HCT116 (cell line): ENCODE results near the gene URB1. TPM values are rescaled to one million over a fixed set of nuclear protein-coding genes. Genes with fewer than 3 reads are reported as not detected.
A peak's percentile ranks its signal among the peaks of the same experiment; 100 is the strongest.
"Not testable (repeated sequence)": the region's sequence is repeated elsewhere in the genome, so short reads cannot be mapped to it uniquely, and the experiment has no call there.

Source experiments
- ATAC-seq: fragments of 200-7000 bp; cut with Tn5 transposase; 2 replicates; pipeline ENCODE4 v1.9.1; 2020; ENCODE audit warnings: mild to moderate bottlenecking, moderate library complexity
- BruUV-seq: library from RNA; stranded (reverse); fragments of 400-500 nt; replicated peaks from 2 replicates; lab custom pipeline; 2021; lab: Mats Ljungman, UMichigan
- CTCF ChIA-PET: fragments of 300-600 bp; sonication (Branson Sonifier 250); formaldehyde crosslinking; loops from one replicate; lab custom pipeline; 2021; ENCODE audit warnings: antibody characterized with exemption; lab: Charles Lee
- POLR2A ChIA-PET: fragments of 300-600, 350-600 bp; sonication (Branson Sonifier 250); formaldehyde crosslinking; loops from one replicate; lab custom pipeline; 2021; ENCODE audit warnings: antibody characterized with exemption; lab: Charles Lee
- RAD21 ChIA-PET, 2 experiments: fragments of 300-600 bp; sonication (Branson Sonifier 250); formaldehyde crosslinking; loops; one replicate each; lab custom pipeline; 2023; ENCODE audit warnings: low total read pairs in 2 of 2; ENCODE audit not compliant: uncharacterized antibody in 2 of 2, unreplicated experiment in 2 of 2, low non-redundant PET in 1 of 2; lab: Charles Lee
- DNase-seq: peaks from one replicate; pipeline ENCODE4 v3.0.0-alpha.2; 2010; ENCODE audit warnings: low read depth, low spot score
- H2AFZ ChIP-seq: fragments of 200-600 bp; shearing (Covaris generic), sonication (generic); 2 replicates; pipeline ENCODE4 v1.6.1; 2017; ENCODE audit warnings: low read depth, mixed run types, mixed read lengths, antibody characterized with exemption, low read length; ENCODE audit not compliant: poor library complexity, severe bottlenecking
- H3K27ac ChIP-seq: 2 replicates; pipeline ENCODE4 v1.5.1; 2012; ENCODE audit warnings: low read depth, low read length
- H3K27me3 ChIP-seq: fragments of 200-600 bp; sonication (generic); 2 replicates; pipeline ENCODE4 v1.6.1; 2016; ENCODE audit warnings: mixed run types, low read length, mixed read lengths; ENCODE audit not compliant: insufficient read depth
- H3K36me3 ChIP-seq, 2 experiments: fragments of 200-500 bp in 1 of 2; fragments of 200-600 bp in 1 of 2; sonication (Bioruptor generic) in 1 of 2; sonication (generic) in 1 of 2; 2 replicates each; pipeline versions ENCODE4 v1.5.1 to v1.6.1; 2014 to 2016; ENCODE audit warnings: low read length in 2 of 2, inconsistent platforms in 1 of 2, mixed read lengths in 1 of 2, mixed run types in 1 of 2; ENCODE audit not compliant: insufficient read depth in 2 of 2, control insufficient read depth in 1 of 2
- H3K4me1 ChIP-seq, 2 experiments: fragments of 200-600 bp in 1 of 2; sonication (generic) in 1 of 2; 2 replicates each; pipeline versions ENCODE4 v1.5.1 to v1.6.1; 2012 to 2017; ENCODE audit warnings: low read length in 2 of 2, inconsistent platforms in 1 of 2, mild to moderate bottlenecking in 1 of 2, mixed read lengths in 1 of 2, mixed run types in 1 of 2, moderate library complexity in 1 of 2; ENCODE audit not compliant: insufficient read depth in 2 of 2, control insufficient read depth in 1 of 2
- H3K4me2 ChIP-seq: fragments of 200-600 bp; sonication (generic); 2 replicates; pipeline ENCODE4 v1.6.1; 2017; ENCODE audit warnings: mixed run types, low read length, mixed read lengths
- H3K4me3 ChIP-seq, 2 experiments: fragments of 200-600 bp in 1 of 2; sonication (generic) in 1 of 2; replicated peaks in 1 of 2; 2 replicates each; pipeline ENCODE4 v1.5.1; 2011 to 2016; ENCODE audit warnings: low read length in 2 of 2, control low read depth in 1 of 2, low read depth in 1 of 2, mild to moderate bottlenecking in 1 of 2, mixed read lengths in 1 of 2, mixed run types in 1 of 2
- H3K79me2 ChIP-seq: fragments of 200-600 bp; sonication (generic); 2 replicates; pipeline ENCODE4 v1.6.1; 2017; ENCODE audit warnings: mild to moderate bottlenecking, mixed run types, low read length, moderate library complexity, mixed read lengths; ENCODE audit not compliant: insufficient read depth
- H3K9ac ChIP-seq: fragments of 200-600 bp; sonication (generic); 2 replicates; pipeline ENCODE4 v1.6.1; 2016; ENCODE audit warnings: low read length, mixed read lengths
- H3K9me2 ChIP-seq: fragments of 200-600 bp; sonication (generic), shearing (Covaris generic); 2 replicates; pipeline ENCODE4 v1.6.1; 2017; ENCODE audit warnings: mixed run types, mild to moderate bottlenecking, moderate library complexity; ENCODE audit not compliant: insufficient read depth
- H3K9me3 ChIP-seq, 2 experiments: fragments of 200-500 bp in 1 of 2; fragments of 200-600 bp in 1 of 2; sonication (Bioruptor generic) in 1 of 2; sonication (generic) in 1 of 2; 2 replicates each; pipeline ENCODE4 v1.6.1; 2014 to 2017; ENCODE audit warnings: low read length in 2 of 2, mixed read lengths in 2 of 2, inconsistent platforms in 1 of 2, low read depth in 1 of 2, mild to moderate bottlenecking in 1 of 2, mixed run types in 1 of 2, moderate library complexity in 1 of 2; ENCODE audit not compliant: control insufficient read depth in 1 of 2, insufficient read depth in 1 of 2
- H4K20me1 ChIP-seq: fragments of 200-600 bp; sonication (generic), shearing (Covaris generic); 2 replicates; pipeline ENCODE4 v1.6.1; 2017; ENCODE audit warnings: mixed run types, mild to moderate bottlenecking, moderate library complexity; ENCODE audit not compliant: insufficient read depth
- CEBPB ChIP-seq: IDR thresholded peaks from 2 replicates; pipeline ENCODE4 v1.6.1; 2012; ENCODE audit warnings: low read depth
- EGR1 ChIP-seq: IDR thresholded peaks from 2 replicates; pipeline ENCODE4 v1.6.1; 2012; ENCODE audit warnings: low read depth
- EZH2 ChIP-seq: fragments of 200-600 bp; sonication (generic); IDR thresholded peaks from 2 replicates; pipeline ENCODE4 v1.6.1; 2017; ENCODE audit warnings: antibody characterized with exemption, mixed run types
- FOSL1 ChIP-seq: IDR thresholded peaks from 2 replicates; pipeline ENCODE4 v1.6.1; 2012; ENCODE audit warnings: low read depth
- JUND ChIP-seq: IDR thresholded peaks from 2 replicates; pipeline ENCODE4 v1.6.1; 2012
- POLR2A ChIP-seq: IDR thresholded peaks from 2 replicates; pipeline ENCODE4 v1.7.0; 2011; ENCODE audit warnings: borderline replicate concordance; ENCODE audit not compliant: insufficient read depth, insufficient read length; ENCODE audit errors: extremely low read depth
- POLR2AphosphoS5 ChIP-seq: IDR thresholded peaks from 2 replicates; pipeline ENCODE4 v1.6.1; 2011; ENCODE audit warnings: mild to moderate bottlenecking, low read depth, low read length, moderate library complexity
- RAD21 ChIP-seq: IDR thresholded peaks from 2 replicates; pipeline ENCODE4 v1.6.1; 2012; ENCODE audit warnings: low read depth, mild to moderate bottlenecking
- SIN3A ChIP-seq: IDR thresholded peaks from 2 replicates; pipeline ENCODE4 v1.6.1; 2012; ENCODE audit warnings: low read depth
- SP1 ChIP-seq: IDR thresholded peaks from 2 replicates; pipeline ENCODE4 v1.6.1; 2012; ENCODE audit warnings: low read depth
- SRF ChIP-seq: IDR thresholded peaks from 2 replicates; pipeline ENCODE4 v1.6.1; 2012; ENCODE audit warnings: low read depth
- ZNF274 ChIP-seq: fragments of 200-500 bp; sonication (Bioruptor generic); IDR thresholded peaks from 2 replicates; pipeline ENCODE4 v1.6.1; 2014; ENCODE audit warnings: mild to moderate bottlenecking, low read depth, low read length, inconsistent platforms
- intact Hi-C: fragments of 100-400 bp; cut with micrococcal nuclease; formaldehyde crosslinking; loops from 2 replicates; pipeline ENCODE4 v1.10.0; 2022
- total RNA-seq: library from RNA; stranded (reverse); gene quantifications from one replicate; pipeline ENCODE4 v1.2.1, GENCODE V29; 2021; ENCODE audit not compliant: unreplicated experiment
- TF ChIP-seq, protein P1 (sequence below), 3 experiments: fragments of 200-600 bp in 1 of 3; sonication (generic) in 1 of 3; IDR thresholded peaks in 2 of 3; conservative IDR thresholded peaks in 1 of 3; 2 replicates each; pipeline ENCODE4 v1.5.1; 2012 to 2017; ENCODE audit warnings: low read depth in 2 of 3, low read length in 2 of 3, antibody characterized with exemption in 1 of 3, borderline replicate concordance in 1 of 3, control low read depth in 1 of 3, mild to moderate bottlenecking in 1 of 3, mixed read lengths in 1 of 3, mixed run types in 1 of 3, moderate library complexity in 1 of 3; ENCODE audit not compliant: insufficient read depth in 1 of 3

Gene URB1
- total RNA-seq, 1 experiment from 2014 or later, result 28.3 TPM

- Histone ChIP-seq H3K27ac (no peak overlapping the region), H3K9ac (no peak overlapping the region), H3K27me3 (no peaks in the 10 kb centered on the region), H4K20me1 (no peaks in the 10 kb centered on the region), H2AFZ (no peak overlapping the region), H3K36me3 (0 out of 4 replicates have a peak, but pooled peaks cover 0 to 10% of the 10 kb centered on the region in 2 experiments), H3K9me3 (no peaks in the 10 kb centered on the region), H3K4me1 (peaks cover 7 to 20% of the 10 kb centered on the region in 2 experiments; a peak in 3 of 4 replicates), H3K79me2 (peaks cover 60% of the 10 kb centered on the region), H3K4me2 (no peak overlapping the region), H3K4me3 (no peak overlapping the region), H3K9me2 (no peaks in the 10 kb centered on the region)
- ChIA-PET CTCF (no interaction called here), RAD21 (no interaction called here), POLR2A (no interaction called here)
- TF ChIP-seq POLR2A, result no peak
- no peak for TF ChIP-seq SP1
- TF ChIP-seq CEBPB, result no peak
- no peak for TF ChIP-seq EZH2
- no peak for TF ChIP-seq POLR2AphosphoS5
- no peak for TF ChIP-seq SIN3A
- TF ChIP-seq, protein P1, sequence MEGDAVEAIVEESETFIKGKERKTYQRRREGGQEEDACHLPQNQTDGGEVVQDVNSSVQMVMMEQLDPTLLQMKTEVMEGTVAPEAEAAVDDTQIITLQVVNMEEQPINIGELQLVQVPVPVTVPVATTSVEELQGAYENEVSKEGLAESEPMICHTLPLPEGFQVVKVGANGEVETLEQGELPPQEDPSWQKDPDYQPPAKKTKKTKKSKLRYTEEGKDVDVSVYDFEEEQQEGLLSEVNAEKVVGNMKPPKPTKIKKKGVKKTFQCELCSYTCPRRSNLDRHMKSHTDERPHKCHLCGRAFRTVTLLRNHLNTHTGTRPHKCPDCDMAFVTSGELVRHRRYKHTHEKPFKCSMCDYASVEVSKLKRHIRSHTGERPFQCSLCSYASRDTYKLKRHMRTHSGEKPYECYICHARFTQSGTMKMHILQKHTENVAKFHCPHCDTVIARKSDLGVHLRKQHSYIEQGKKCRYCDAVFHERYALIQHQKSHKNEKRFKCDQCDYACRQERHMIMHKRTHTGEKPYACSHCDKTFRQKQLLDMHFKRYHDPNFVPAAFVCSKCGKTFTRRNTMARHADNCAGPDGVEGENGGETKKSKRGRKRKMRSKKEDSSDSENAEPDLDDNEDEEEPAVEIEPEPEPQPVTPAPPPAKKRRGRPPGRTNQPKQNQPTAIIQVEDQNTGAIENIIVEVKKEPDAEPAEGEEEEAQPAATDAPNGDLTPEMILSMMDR (IDR thresholded peaks at IDR 0.05 in 2 of 3, conservative IDR thresholded peaks at IDR 0.05 in 1 of 3; ENCODE audit: borderline replicate concordance in 1 of 3, insufficient read depth in 1 of 3, low read depth in 2 of 3, low read length in 2 of 3), result no peak
- no peak for TF ChIP-seq SRF
- TF ChIP-seq FOSL1, result no peak
- no peak for TF ChIP-seq RAD21
- no peak for TF ChIP-seq JUND
- TF ChIP-seq ZNF274, result no peak
- no peak for TF ChIP-seq EGR1
- no TSS peak for BruUV-seq
- ATAC-seq, result no peak
- intact Hi-C loops, result no loop called here
- DNase-seq, result no peak
These were observed 44.9 kb upstream of the URB1 start for GRCh38 chr21:32437729-32438128.

GRCh38 chr21:32432982-32433660 is 40.3 kb upstream of the URB1 start:
- H3K36me3 ChIP-seq, H4K20me1 ChIP-seq, CTCF ChIA-PET, H3K9ac ChIP-seq, DNase-seq, POLR2A ChIA-PET, H2AFZ ChIP-seq, BruUV-seq, H3K9me2 ChIP-seq, H3K9me3 ChIP-seq, H3K4me3 ChIP-seq, intact Hi-C loops, RAD21 ChIA-PET, H3K27me3 ChIP-seq: not testable (repeated sequence)
- Histone ChIP-seq H3K4me2 (peak overlapping the region; percentile 32; the same call in 1 of the 2 replicates), H3K27ac (peak overlapping the region; percentile 9), H3K4me1 (peaks cover 15 to 22% of the 10 kb centered on the region in 2 experiments), H3K79me2 (peaks cover 60% of the 10 kb centered on the region)
- peak; percentile 81 for ATAC-seq
